Occipital lobe (tissue), 2 donors: ENCODE data around the gene CPLX3. TPM values are rescaled to one million over a fixed set of nuclear protein-coding genes. Genes with fewer than 3 reads are reported as not detected.
A peak's percentile ranks its signal among the peaks of the same experiment; 100 is the strongest.

Source experiments
- DNase-seq: peaks from one replicate; lab custom pipeline; 2025; lab: John Stamatoyannopoulos, UW
- total RNA-seq: library from RNA; depleted of rRNA; stranded (reverse); fragments of >200 nt; gene quantifications from one replicate; pipeline ENCODE4 v1.2.3, GENCODE V29; 2014

Gene CPLX3
- total RNA-seq, 1 donor from 2014 or later, result 1.6 TPM

DNA sequence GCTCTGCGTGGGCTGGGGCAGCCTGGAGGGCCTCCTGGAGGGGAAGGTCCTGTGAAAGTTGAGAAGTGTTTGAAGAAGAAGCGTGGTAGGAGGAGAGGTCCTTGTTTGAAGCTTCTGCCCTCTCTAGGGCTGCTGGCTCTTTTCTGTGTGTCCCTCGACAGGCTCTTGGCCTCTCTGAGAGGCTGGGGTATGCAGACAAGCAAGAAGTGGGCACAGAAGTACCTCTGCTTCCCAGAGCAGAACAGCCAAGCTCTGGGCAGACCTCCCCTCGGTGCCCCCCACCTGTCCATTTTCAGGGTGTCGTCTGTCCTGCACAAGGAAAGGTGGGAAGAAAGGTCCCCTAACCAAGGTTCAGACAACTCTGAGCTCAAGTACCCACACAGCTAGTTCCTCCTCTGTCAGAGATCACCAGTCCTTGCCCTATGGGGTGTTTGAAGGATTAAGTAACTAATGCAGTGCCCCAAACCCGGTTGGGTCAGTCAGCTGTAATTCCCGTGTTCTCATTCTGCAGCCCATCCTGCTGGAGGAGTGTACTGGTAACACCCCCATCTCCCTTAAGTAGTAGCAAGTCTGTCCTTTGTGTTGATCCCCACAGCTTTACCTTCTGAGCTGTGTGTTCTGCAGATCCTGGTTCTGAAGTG is 38.3 kb upstream of the CPLX3 start:
- DNase-seq, result no peak

DNA sequence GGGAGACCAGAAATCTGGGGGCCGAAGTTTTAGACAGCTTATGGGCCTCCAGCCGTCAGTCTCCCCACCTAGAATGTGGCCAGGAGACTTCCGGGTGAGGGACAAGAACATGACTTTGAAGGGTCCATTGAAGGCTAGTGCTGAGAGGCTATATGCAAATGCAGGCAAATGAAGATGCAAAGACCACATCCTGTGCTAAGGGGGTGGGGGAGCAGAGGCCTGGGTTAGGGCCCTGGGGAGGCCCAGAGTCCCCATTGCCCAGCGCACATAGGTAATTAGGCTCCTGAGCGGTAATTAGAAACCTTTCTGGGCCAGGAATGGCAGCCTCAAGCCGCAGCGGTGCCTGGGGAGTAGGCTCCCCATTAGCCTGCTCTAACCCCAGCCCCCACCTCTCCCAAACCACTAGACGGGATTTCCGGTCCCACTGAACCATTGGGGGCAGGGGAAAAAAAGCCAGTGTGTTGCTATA is 37.7 kb upstream of the CPLX3 start:
- no peak for DNase-seq

- no peak for DNase-seq
Measured at GRCh38 chr15:74789171-74789631, 37.2 kb upstream of the CPLX3 start.

DNA sequence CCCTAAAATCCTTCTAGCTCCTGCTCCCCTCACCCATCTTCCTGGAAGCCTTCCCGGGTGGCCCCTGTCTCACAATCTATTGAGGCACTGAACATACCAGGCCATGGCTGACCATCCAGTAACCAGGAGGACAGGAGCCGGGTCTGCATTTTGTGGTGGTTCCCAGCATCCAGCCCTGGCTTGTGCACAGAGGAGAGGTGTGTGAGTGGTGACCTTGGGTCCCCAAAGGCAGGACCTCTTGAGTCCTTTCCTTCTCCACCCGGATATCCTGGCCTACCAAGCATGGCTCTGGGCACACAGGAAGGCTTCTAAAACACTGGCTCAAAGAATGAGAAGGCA is 36.7 kb upstream of the CPLX3 start:
- DNase-seq, result no peak

- no peak for DNase-seq
Measured at GRCh38 chr15:74790080-74790916, 36.1 kb upstream of the CPLX3 start.

DNA sequence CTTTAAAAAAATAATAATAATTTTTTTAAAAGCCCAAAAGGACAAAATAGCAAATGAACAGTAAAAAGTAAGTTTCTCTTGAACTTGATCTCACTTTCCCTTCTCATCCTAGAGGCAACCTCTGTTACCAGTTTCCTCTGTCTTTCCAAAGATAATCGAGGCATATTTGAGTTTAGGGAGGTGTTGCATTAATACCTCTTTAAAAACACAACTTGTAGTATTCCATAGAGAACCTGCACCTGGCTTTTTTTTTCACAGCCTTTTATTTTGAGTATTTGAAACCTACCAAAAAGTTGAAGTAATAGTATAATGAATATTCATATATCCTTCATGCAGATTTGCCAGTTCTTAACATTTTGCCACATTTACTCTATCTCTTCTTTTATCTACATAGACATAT is 35.4 kb upstream of the CPLX3 start:
- no peak for DNase-seq

DNA sequence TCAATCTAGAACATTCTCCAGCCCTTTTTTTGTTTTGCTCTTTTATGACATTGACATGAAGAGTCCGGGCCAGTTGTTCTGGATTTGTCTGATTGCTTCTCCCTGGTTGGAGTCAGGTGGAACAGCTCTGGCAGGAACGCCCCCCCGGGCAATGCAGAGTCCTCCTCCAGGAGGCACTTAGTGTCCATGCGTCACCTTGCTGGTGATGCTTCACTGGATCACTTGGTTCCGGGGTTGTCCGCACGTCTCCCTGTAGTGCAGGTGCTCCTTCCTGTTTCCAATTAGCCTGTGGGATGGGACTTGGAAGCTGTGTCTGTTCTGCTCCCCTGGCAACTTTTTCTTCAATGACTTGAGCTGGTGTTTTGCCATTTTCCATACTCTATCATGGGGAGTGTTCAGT is 34.8 kb upstream of the CPLX3 start:
- no peak for DNase-seq

DNA sequence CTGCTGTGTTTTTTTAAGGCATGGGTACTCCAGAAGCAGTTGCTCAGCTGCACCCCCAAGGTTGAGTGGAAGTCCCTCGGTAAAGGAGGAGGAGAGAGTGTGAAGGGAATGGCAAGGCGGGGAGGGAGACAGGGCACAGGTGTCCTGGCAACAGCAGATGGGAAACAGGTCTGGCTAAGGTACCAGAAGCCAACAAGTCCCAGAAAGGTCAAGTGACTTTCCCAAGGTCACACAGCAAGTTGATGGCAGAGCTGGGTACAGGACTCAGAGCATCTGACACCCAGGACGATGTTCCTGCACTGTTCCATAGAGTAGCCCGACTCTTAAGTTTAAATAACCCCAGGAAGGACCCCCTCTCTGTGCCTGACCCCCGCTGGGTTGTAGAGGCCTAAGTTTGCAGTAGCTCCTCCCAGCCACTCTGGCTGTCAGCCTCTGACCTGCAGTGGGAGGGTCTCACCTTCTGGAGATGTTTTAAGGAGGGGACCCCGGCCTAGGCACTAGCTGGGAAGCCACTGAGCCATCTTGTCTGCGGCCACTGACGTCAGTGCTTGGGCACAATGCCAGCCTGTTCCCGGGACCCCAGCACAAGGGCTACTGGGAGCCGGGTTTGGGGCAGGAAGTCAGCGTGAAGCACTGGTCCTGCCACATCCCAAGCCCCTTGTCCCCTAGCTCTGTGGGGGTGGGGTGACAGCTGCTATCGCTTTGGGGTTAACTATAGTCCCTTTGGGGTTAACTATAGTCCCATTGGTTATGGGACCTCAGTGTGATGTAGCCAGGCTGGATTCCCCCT is 34.0 kb upstream of the CPLX3 start:
- DNase-seq, result no peak

GRCh38 chr15:74793135-74794028 is 33.0 kb upstream of the CPLX3 start:
- DNase-seq, result no peak

DNA sequence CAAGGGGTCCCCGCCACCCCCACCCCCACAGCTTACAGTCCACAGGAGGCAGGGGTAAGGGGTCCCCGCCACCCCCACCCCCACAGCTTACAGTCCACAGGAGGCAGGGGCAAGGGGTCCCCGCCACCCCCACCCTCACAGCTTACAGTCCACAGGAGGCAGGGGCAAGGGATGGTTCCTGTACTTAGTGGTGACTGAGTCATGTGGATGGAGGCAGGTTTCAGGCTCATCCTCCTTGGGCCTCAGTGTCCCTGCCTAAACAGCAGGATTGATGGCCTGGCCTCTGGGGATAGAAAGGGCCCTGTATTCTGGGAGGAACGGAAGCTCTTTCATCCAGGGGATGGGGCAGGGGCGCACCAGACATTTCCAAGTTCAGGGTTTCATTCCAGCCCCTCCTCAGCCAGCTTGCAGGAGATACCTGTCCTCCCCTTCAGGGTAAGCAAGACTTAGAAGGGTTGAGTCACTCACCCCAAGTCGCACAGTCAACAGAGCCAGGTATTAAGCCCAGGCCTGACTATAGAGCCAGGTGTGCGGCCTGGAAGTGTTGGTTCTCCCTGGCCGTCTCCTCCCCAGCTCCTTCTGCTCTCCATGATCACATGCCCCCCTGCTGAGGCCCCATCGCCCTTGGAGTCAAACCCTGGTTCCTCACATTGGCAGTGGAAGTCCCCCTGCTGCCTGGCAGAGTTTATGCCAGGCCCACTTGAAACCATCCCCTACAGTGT is 32.0 kb upstream of the CPLX3 start:
- no peak for DNase-seq

DNA sequence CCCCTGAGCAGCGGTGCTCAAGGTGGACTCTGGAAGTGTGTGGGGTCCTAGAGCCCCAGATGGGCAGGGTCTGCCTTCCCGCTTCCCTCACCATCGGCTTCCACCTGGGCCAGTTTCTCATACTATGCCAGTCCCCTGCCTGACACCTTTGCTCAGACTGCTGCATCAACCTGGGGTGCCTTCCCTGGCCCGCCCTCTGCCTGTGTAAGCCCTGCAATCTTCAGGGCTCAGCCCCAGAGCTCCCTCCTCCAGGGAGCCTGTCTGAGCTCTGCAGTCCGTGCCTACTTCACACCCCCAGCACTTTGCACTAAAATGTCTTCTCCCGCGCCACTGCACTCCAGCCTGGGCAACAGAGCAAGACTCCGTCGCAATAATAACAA is 31.5 kb upstream of the CPLX3 start:
- no peak for DNase-seq

GRCh38 chr15:74795966-74796625 is 30.3 kb upstream of the CPLX3 start:
- no peak for DNase-seq

DNA sequence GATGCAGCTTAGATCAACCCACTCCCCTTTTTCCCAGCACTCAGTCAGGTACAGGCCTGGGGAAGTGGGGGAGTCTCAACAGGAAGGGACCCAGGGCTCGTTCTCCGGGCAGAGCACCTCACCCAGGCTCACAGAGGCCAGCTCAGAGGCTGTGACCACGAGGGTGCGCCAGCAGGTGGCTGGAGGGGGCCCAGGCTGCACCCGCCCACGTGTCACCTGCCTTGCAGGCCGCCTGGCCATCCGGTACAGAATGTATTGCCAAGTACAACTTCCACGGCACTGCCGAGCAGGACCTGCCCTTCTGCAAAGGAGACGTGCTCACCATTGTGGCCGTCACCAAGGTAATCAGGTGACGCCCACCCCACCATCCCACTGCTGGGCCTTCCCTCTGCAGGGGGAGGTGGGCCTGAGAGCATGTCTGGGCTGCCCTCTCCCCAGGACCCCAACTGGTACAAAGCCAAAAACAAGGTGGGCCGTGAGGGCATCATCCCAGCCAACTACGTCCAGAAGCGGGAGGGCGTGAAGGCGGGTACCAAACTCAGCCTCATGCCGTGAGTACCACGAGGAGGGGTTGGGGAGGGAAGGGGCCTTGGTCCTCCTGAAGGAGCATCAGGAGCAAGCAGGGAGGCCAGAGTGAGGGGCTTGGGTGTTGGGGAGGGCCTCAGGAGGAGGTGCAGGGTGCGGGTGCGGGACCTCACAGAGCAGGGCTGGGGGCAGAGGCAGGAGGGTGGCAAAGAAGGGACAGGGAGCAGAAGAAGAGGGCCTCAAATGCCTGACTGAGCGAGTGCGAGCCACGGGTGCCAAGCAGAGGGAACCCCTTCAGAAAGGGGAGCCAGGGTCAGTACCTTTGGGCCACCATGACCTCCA is 27.8 kb upstream of the CPLX3 start:
- DNase-seq, result no peak

- no peak for DNase-seq
Measured at GRCh38 chr15:74799255-74799855, 27.1 kb upstream of the CPLX3 start.

GRCh38 chr15:74799856-74800558 is 26.4 kb upstream of the CPLX3 start:
- DNase-seq, result peak; percentile 37

DNA sequence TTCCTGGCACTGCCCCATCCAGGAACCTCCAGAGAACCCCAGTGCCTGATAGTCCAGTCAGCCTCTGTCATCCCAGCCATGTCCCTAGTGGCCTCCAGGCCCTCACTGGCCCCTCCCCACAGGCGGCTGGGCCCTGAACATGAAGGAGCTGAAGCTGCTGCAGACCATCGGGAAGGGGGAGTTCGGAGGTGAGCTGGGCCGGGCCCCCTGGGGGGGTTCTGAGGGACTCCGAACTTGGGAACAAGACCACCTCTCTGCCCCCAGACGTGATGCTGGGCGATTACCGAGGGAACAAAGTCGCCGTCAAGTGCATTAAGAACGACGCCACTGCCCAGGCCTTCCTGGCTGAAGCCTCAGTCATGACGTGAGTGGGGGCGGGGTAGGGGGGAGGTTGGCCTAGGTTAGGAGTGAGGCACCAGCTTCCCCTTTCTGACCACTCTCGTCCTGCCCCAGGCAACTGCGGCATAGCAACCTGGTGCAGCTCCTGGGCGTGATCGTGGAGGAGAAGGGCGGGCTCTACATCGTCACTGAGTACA is 25.8 kb upstream of the CPLX3 start:
- no peak for DNase-seq

- DNase-seq, result no peak
Measured at GRCh38 chr15:74801311-74801997, 25.0 kb upstream of the CPLX3 start.
